T-helper 1 cell (primary cell): ENCODE measurements around the gene DPYD.

Experiments
- DNase-seq, 5 donors: peaks; one replicate each; pipeline ENCODE4 v3.0.0-alpha.2; 2012 to 2020

The DPYD gene

DNA sequence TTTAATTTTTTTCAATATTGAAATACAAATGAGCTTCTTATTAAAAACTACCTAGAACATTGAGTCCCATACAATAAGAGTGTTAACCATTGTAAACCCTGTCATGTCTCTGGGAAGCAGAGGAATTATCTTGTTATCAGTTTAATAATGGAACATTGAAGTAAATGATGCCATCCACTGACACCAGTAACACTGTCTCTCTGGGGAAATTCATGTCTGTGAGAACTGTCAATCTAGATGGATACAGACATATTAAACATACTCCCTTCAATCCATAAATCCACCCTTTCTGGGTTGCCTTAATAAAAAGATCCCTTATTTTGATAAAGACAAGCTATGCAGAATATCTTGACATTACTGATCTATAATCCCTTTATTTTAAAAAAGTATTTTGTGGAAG lies 503.2 kb downstream of the DPYD start:
- no peak for DNase-seq

DNA sequence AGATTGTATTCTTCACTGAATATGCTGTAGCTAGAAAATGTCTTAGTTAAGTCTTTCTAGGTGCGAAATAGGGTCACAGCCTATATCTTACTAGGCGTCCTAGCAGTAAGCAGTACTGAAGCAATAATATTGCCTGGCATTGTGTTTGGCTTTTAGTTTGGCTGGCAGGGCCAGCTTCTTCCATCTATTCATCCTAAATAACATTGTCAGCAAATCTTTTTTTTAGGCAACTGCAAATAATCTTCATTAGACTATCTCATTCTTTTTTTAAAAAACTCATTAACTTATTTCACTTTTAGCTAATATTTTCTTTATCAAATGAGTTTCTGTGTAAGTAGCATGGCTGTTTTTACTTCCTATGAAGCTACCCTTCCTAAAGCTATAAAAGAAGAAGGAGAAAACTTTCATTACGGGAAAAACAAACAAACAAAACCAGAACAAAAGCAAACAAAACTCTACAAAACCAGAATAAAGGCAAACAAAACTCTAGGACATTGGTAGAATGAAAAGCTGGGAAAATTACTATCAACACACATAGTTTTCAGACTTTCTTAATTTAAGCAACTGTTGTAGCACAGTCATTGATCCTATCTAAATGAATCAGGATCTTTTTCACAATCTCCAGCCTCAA lies 506.0 kb downstream of the DPYD start:
- DNase-seq: no peak

DNA sequence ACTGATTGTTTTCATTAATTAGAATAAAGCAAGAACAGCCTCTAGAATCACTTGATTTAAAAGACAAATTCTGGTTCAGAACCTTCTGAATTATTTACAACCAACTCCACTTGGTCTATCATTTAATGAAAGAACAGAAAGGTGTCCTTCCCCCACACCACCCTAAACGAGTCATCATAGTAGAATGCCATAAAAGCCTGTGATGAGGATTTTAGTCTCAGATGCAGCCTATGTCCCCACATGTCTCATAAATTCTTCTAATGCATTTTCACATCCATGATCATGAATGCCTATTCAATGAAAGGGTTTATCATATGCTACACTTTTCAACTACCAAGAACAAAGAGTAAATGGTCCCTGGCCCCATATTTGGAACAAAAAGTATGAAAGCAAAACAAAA lies 508.1 kb downstream of the DPYD start:
- no peak for DNase-seq

DNA sequence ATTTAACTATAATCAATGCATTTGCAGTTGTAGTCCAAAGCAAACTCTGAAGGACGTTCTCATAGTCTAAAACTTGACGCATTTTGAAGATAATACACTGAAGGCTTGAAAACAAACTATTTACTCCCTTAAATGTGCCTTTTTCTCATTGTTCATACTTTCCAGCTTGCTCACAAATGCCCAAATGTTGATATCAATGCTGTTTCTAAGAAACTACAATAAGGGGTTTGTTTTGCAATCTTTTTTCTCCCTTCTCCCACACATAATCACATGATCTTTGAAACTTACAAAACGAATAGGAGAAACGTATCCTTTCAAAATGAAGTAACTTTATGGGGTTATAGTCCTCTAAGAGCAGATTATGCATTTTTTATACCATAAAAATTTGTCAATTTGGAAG lies 508.7 kb downstream of the DPYD start:
- no peak for DNase-seq

DNA sequence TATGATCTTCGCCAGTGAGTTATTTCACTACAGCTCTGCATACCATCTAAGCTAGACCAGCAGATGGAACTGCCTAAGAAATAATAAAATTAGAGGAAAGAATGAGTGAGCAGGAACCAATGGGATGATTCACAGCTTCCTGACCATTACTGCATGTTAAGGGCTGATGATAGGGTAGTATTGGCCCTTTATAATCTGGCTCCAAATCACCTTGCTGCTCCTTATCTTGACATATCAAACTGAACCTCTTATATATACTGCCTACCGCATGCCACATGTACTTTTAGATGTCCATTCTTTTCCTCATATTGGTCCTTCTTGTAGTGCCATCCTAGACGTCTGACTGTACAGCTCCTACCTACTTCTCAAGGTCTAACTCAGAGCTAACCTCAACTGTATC lies 524.4 kb downstream of the DPYD start:
- no peak for DNase-seq

DNA sequence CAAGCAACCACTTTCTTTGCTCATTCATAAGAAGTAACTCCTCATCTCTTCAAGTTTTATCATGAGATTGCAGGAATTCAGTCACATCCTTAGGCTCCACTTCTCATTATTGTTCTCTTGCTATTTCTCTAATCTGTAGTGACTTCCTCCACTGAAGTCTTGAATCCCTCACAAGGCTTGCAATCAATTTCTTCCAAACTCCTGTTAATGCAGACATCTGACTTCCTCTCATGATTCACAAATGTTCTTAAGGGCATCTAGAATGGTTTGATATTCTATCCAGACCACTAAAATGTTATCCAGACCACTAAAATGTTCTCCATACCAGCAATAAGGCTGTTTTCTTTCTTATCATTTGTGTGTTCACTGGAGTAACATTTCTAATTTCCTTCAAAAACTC lies 528.1 kb downstream of the DPYD start:
- no peak for DNase-seq

DNA sequence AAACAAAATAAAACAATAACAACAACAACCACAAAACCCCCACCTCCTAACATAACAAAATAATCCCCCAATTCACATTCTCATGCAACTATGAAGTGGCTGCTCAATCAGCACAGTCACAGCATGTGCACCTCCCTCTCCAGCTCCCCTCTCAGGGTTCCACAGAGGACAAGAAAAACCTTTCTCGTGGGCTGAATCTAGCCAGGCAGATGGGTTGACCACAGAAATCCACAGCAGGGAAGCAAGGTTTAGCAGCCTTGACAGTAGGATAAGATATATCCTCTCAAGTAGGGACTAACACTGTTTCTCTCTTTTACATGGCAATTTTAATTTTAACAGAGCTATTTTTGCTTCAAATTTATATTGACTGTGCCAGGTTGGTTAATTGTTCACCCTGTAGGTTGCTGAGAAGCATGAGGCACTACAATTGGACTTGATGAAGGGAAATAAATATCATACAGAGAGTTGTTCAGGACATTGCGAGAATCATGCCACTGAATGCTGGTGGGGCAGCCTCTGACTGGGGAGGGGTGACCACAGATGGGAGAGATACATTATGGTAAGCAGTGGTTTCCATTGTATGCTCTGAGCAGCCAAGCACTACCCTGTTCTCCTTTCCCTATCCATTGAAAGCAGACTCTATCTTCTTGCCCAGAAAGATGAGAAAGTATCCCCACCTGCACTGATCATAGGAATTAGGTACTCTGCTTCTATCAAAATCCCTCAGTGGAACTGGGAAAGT lies 535.1 kb downstream of the DPYD start:
- DNase-seq: no peak

DNA sequence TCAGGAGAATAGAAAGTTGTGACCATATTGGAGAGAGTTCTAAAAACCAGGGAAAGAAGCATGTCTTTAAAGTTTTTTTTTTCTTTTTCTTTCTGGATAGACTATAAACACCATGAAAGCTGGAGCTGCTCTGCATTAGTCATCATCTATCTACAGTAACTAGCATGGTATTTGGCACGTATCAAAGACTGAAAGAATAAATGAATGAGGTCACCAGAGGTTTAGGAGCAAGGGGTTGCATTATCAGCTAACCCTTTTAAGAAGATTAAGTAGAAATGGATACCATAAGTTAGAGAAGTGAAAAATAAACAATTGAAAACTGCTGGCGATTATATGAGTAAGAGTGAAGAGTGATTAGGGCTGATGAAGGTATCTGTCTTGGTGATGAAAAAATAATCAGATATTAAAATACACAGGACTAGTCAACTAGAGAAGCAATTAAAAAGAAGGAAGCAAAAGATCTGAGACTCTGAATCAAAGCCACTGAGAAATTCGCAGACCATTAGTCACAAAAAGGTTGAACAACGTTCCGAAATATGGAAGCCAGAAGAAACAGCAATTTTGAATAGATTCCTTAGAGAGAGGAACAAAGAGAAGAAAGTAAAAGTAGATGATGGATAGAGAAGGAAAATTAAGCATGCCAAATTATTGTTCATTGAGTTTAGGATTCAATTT lies 536.4 kb downstream of the DPYD start:
- no peak for DNase-seq

DNA sequence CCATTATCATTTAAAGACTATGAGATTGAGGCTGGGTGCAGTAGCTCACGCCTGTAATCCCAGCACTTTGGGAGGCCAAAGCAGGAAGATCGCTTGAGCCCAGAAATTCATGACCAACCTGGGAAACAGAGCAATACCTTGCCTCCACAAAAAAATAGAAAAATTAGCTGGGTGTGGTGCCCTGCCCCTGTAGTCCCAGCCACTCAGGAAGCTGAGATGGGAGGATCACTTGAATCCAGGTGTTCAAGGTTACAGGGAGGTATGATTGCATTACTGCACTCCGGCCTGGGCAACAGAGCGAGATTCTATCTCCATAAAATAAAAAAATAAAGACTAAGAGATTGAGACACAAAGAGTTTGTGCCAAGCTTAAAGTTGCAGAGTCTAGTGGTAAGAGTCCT lies 537.0 kb downstream of the DPYD start:
- no peak for DNase-seq

DNA sequence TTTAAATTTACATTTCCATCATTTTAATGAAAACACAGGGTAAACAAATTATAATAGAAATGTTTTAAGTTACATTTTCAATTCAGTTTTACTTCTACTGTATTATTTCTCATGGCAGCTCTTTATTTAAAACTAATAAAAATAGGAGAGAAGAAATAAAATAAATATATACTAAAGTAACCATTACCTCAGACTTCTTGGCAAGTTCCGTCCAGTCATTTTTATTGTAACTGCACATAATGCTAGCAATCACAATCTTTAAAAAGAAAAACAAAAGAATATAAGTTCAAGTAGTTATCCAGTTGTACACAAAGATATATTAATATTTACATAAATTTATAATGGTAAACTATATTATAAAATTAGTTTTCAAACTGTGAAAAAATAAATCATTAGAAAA lies 538.6 kb downstream of the DPYD start:
- DNase-seq: no peak

DNA sequence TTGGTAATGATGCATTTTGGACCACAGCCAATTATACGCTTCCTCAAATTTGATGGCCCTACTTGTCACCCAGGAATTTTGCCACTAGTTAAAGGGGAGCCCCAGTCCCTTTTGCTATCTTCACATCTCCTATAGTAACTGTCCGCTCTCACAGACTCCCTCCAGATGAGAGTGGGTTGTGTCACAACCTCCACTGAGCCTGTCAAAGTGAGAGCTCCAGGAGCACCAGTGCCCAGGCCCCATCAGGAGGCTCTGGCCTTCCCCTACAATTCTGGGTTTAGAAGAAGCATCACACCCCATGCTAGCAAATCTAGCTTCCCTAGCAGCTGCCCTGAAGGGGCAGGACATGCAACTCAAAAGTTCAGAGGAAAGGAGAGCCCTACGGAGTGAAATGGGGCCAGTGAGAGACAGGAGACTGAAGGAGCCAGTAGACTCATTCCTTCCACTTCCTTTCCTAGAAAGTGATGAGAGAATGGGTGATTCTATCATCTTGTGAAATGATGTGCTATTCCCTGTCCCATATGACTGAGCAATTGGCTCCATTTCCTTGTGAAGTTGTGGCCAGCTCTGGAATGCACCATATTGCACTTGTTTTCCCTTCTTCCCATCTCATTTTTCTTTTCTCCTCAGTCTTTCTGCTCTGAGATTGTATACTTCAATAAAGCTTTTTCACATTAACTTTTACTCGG lies 541.3 kb downstream of the DPYD start:
- no peak for DNase-seq

DNA sequence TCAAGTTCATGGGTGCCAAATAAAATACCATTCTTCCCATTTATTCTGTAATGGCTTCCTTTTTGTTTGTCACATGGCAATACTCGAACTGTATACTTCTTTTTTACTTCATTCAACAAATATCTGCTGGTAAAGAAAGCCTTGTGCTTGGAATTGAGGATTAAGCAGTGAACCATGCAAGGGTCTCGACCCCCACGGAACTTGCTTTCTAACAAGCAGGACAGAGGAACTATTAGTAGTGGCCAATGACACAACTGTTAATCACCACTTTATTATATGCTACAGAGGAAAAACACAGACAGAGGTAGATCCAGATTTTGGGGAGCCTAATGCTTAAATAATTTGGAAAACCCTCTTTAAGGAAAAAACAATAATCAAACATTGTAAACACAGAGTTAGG lies 542.2 kb downstream of the DPYD start:
- no peak for DNase-seq

DNA sequence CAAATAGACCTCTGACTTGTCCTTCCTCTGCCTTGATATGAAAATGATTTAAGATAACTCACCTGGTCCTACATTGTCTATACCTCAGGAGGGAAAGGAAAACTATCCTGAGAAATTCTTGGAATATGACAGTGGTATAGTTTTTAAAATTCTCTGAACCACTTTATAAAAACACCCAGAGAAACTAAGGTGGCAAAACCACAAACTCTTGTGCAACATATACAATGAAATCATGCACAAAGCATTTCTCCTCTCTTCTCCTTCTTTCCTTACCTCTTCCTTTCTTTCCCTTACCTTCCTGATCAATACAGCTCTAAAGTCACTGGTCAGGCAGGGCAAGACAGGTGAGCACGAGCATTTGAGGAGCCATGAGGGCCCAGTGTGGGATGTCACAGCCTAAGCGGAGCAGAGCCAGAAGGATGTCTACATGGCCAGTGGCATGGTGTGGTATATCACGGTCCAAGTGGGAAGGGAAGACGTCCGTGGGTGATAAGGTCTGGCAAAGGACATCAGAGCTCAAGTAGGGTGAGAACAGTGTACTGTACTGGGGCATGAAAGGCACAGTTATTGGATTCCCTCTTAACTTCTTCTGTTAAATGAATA lies 543.3 kb downstream of the DPYD start:
- DNase-seq: no peak

DNA sequence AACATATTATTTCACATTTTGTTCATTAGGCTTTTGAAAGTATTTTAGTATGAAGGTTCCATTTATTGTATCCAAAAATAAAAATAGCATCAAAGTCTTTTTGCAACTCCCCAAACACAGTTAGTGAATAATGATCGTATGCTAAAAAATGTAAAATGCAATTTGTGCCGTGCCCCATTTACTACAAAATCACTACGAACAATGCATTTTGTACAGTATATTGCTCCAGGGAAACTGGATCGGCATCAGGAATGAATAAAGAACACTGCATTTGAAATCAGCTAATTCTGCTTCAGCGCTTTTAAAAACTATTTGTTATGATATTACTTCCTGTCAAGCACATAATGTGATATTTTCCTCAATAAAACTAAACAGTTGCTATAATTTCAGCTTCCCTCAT lies 547.8 kb downstream of the DPYD start:
- no peak for DNase-seq

DNA sequence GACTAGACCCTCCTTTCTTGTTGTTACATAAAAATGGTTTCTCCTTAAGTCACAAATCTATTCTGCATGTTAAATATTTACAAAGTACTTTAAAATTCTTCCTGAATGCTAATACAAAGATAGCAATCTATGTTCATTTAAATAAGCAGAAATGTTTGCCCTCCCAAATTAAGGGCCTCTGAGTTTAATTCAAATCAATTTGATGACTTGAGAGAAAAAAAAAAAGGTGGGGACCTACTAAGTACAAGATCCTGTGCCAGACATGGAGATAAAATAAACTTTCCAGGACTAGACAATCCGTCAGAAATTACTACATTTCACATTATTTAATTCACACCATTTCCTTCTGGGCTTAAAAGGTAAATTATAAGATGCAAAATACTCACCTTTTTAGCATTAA lies 548.3 kb downstream of the DPYD start:
- DNase-seq: no peak

DNA sequence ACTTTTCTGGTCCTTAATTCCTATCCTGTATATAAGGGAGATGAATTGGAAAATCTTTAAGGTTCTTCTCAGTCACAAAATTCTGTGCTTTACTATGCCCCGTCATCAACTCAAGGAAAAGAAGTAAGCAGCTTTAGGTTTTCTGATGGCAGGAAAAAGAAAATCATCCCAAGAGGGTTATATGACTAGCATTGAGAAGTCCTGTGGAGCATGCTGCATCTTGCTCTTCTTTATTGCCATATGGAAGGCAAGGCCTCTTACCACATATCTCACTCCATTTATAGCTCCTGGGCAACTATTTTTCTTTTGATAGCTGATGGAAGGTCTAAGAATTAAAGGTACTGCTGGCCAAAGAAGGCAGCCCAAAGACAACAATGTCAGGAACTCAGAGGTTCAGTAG lies 552.5 kb downstream of the DPYD start:
- no peak for DNase-seq

DNA sequence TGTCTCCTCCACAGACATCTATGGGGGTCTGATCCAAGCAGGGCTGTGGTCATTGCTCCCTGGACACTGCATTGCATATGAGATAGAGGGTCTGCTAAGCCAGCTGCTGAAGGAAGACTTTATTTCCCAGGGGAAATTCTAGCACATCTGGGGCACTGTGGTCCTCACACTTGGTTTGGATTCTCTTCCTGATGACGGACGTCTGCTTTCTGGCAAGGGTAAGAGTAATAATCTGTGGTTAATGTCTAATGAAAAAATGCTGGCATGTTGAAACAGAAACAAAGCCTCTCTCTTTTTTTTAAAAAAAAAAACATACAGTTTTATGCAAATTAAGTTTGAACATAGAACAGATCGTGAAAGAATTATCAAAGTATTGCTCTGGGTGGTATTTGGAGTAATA lies 553.9 kb downstream of the DPYD start:
- no peak for DNase-seq

DNA sequence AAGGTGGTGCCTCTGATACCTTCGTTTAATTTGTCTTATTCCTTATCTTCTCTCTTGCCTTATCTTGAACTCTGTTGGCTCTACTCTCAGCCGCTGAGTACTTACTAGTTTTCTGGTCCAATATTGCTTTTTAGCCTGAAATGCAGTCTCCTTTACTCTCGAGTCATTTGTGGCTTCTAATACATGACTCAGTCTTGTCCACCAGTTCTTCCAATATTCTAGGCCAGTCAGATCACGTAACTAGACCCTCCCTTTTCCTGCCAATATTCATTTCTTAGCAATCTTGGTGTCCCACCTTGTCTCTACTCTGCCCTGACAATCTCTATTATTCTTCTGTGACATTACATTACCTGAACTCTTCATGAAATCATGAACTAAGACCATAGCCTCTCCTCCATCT lies 555.8 kb downstream of the DPYD start:
- no peak for DNase-seq

DNA sequence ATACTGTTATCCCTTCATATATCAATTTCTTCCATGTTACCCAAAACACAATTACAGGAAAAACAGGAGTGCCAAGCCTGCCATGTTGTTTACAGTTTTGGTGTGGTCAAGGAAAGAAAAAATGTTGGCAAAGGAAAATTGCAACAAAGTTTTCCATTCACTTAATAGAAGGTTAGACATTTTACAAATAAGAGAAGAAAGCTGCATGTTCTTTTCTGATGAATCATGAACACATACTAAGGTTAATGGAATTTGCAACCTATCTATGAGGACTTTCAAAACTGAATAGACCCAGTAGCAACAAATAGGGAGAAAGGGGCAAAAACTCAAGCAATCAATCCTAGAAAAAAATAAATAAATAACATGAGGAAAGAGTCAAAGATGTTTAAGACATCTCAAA lies 556.7 kb downstream of the DPYD start:
- no peak for DNase-seq

DNA sequence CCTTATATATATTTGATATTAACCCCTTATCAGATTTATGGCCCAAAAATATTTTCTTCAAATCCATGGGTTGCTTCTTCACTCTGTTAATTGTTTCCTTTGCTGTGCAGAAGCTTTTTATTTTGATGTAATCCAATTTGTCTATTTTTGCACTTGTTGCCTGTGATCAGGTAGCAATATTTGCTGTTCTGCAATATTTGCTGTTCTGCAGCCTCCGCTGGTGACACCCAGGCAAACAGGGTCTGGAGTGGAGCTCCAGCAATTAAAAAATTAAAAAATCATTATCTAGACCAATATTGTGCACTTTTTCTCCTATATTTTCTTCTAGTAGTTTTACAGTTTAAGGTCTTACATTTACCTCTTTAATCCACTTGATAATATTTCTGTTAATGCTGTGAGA lies 564.5 kb downstream of the DPYD start:
- no peak for DNase-seq

DNA sequence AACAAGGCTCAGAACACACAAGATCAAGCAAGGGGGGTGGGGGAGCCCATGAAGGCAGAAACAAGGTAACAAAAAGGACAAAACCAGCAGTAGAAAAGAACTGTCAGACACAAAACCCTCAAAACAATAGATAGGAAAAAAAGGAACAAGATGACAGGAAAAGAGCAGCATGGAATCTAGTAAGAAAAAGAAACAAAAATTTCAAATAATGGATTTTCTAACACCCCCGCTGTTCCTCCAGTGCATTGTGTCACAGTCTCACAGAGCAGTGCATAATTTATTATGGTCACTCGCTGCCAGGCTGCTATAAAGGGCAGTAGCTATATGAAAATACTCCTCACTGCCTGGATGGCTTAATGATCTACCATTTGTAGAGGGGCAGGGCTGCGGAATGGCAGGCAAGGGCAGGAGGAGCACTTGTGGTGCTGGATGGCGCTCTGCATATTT lies 567.9 kb downstream of the DPYD start:
- DNase-seq: no peak

DNA sequence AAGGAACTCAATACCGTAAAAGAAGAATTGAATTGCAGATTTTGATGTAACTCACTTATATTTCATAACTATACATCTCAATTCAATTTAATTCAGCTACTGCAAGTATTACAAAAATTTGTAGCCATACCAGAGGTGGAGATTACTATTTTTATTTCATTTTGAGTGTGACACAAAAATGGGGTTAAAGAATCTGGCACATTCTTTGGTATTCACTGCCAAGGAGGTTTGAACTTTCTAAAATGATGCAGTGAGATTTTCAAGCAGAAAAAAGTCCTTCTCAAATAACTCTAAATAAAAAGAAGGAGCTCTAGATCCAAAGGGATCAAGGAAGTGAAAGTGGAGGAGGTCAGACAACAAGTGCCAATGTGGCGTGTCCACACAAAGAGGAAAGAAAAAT lies 569.0 kb downstream of the DPYD start:
- no peak for DNase-seq

DNA sequence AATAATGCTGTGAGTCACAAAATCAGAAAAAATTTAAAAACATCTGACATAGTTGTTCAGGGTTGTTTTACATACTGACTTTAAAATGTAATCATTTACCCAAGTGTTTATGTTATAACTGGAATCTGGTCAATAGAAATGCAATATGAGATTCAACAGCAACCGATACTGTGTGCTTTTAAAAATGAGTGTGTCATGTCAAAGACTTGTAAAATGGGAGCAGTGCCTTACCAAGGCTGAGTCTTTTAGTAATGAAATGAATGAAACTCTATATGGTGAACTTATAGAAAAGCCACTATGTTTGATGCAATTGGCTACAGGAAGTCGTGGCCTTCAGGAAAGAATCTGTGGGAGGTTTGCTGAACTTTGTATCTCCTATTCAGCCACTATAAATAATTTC lies 570.2 kb downstream of the DPYD start:
- no peak for DNase-seq
